Hindlimb muscle (tissue), 1 donor: ENCODE results near the gene HOXC13. TPM values are rescaled to one million over a fixed set of nuclear protein-coding genes. Genes with fewer than 3 reads are reported as not detected.

Experiments used
- DNase-seq: peaks from one replicate; pipeline ENCODE4 v3.0.0-alpha.2; 2013
- polyA plus RNA-seq: library from polyadenylated mRNA; unstranded; fragments of 120-200 nt; gene quantifications from one replicate; pipeline ENCODE4 v1.2.1, GENCODE V29; 2013; ENCODE audit not compliant: insufficient read length

HOXC13 gene
- polyA plus RNA-seq, 1 donor, result 0.10 TPM

DNA sequence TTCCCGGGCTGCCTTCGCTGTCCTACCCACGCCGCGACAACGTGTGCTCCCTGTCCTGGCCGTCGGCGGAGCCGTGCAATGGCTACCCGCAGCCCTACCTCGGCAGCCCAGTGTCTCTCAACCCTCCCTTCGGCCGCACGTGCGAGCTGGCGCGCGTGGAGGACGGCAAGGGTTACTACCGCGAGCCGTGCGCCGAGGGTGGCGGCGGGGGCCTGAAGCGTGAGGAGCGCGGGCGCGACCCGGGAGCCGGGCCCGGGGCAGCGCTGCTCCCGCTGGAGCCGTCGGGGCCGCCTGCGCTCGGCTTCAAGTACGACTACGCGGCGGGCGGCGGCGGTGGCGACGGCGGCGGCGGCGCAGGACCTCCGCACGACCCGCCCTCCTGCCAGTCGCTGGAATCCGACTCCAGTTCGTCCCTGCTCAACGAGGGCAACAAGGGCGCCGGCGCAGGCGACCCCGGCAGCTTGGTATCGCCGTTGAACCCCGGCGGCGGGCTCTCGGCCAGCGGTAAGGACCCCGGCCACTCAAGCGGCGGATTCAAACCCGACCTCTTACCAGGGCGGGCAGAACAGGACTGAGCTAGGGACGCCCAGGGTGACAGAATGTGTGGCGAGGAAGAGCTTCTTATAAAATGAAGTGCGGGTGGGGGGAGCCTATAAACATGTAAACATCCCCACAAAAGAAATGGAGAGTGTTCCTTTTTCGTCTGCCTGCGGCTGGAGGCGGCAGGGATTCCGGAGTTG lies 16.6 kb downstream of the HOXC13 start:
- DNase-seq, result no peak

DNA sequence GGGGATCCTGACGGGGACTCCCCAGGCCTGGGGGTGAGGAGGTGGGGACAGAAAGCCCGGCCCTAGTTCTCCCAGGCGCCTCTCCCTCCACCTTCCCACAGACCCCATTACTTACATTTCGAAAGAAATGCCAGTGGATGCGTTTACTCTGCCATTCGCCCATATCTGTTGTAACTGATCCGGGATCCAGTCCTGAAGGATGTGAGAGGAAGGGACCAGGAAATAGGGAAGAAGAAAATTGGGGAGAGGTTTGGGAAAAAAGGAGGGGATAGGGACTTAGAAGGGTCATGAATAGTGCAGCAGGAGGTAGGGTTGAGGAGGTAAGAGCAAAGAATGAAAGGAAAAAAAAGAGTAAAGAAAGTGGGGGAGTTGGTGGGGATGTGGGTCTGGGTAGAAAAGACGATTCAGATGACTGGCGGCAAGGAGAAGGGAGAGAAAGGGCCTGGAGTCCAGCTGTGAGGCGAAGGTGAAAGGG lies 17.2 kb downstream of the HOXC13 start:
- DNase-seq, result no peak

DNA sequence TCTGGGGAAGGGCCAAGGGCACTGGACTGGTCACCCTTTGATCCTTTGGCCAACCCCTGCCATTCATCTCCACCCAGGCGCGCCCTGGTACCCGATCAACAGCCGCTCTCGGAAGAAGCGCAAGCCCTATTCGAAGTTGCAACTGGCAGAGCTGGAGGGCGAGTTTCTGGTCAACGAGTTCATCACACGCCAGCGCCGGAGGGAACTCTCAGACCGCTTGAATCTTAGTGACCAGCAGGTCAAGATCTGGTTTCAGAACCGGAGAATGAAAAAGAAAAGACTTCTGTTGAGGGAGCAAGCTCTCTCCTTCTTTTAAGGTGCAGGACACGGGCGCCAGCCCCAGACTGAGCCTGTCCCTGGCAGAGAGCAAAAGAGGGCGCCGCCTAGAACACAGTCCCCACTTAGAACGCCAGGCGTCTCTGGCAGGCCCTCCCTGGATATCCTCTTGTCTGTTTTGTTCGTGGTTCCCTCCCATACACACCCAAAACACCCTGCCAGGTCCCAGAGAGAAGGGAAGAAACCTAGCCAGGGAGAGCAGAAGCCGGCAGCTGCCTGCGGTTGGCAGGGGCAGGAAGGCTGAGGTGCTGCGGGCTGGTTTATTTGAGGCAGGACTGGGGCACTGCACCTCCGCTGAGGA lies 17.7 kb downstream of the HOXC13 start:
- no peak for DNase-seq

DNA sequence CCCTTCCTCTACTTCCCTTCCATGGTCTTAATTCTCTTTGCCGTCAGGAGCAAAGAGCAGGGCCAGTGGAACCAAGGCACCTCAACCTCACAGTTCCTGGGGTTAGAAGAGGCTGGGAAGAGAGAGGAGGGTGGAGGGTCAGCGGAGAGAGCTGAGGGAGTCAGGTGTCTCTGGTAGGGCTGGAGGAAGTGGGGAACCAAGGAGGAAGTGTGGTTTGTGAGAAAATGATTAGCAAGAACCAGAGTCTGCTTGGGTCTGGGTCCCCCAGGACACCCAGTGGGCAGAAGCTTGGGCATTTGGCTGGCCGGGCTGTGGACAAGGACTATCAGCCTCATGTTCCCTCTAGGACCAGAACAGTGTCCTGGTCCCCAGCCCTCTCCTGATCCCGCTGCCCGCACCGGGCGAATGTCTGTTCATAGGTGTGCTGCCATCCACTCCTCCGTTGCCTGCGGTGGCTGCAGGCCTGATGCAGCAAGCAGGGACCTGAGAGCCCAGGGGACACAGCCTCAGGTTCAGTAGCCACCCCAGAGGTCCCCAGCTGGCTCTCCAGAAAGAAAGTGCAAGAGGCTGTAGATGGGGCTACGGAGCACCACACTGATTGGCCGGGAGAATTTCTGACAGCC lies 18.4 kb downstream of the HOXC13 start:
- DNase-seq, result no peak

DNA sequence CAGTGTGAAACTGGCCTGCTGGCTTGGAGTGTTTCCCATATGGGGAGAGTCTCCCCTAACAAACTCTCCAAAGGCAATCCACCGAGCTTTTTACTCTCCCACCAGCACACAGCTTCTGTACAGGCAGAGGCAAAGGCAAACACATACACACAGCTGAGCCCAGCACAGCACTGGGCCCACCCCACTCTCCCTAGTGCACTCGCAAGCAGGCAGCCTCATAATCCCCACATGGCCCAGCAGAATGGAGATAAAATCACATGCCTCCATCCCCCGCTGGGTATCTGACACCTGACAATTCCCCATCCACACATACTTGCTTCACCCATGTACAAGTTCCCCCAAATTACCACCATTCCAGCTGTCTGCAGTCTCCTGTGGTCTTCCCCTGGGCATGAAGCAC lies 19.5 kb downstream of the HOXC13 start:
- DNase-seq, result no peak

DNA sequence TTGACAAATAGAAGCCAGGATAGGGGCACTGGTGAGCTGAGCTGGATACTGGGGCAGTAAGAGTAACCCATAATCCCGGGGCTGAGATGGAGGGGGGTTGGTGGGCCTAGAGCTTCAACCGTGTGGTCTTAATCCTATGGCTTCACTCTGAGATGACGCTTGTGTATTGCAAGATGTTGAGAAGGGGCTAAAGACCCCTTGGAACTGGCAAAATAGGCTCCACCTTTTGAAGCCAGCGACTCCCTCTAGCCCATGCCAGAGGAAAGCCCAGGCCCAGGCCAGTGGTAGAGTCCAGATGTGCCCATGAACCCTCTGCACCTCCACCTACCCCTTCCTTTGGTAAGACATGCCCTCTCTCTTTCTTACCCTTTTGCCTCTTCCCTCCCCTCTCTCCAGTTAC lies 20.7 kb downstream of the HOXC13 start:
- no peak for DNase-seq

DNA sequence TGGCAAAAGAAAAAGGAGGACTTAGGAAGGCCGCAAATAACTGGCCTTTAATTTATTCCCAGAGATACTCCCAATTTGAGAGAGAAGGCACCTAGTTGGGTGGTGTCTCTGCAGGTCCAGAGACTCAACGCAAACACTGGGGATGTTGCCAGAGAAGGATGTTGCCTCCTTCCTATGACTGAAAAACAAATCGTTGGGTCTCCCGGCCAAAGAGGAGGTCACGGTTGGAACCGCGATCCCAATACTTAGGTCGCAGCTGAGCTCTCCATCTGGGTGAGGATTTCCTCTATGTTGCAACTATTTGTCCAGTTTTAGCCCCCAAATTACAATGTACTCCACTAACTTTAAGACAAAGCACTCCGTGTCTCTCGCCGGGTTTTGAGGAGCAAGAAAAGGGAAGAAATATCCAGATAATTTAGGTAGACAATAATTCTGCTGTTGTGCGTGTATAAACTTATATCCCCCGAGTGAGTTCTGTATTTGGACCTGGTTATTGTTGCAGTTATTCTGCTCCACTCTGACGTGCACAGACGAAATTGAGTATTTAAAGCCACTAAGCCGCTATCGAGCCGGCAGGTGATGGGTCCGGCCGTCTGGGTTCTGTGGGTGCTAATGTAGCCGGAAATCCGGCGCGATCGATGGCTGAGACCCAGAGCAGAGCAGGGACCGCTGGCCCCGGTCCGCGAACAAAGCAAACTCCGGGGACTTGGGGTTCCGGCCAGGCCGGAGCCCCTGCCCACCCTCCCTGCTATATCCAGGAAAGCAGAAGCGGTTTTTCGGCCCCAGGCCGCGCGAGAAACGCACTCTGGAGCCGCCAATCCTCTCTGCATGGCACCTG lies 21.8 kb downstream of the HOXC13 start:
- no peak for DNase-seq

DNA sequence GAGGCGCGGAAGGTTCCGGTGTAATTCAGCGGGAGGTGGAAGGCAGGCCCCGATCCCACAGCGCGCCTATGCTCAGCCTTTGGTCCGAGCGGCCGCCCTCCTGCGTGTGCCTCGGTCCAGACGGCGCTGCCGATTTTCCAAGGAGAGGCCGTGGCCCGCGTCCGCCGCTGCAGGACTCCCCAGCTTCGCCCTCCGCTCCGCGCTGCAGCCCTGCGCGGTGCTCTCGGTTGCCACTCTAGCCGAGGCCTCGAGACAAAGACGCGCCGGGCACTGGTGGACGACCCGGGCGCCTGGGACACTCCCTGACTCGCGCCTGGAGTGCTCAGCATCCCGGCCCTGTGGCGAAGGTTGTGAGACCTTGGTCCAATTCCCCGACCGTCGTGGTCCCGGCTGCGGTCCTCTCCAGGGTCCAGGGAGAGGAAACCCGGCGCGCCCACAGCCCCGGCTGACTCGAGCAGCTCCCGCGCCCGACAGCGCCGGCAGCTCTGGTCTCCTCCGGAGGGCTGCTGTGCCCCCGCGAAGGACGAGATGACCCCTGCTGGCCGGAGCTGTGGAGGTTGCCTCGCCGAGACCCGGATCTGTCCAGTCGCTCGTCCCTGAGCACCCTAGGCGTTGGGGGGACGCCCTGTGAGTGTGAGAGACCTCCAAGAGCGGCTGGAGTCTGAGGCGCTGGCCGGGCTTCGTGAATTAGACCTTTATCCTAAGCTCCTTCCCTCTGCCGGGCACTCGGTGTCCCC lies 22.6 kb downstream of the HOXC13 start:
- DNase-seq, result no peak

DNA sequence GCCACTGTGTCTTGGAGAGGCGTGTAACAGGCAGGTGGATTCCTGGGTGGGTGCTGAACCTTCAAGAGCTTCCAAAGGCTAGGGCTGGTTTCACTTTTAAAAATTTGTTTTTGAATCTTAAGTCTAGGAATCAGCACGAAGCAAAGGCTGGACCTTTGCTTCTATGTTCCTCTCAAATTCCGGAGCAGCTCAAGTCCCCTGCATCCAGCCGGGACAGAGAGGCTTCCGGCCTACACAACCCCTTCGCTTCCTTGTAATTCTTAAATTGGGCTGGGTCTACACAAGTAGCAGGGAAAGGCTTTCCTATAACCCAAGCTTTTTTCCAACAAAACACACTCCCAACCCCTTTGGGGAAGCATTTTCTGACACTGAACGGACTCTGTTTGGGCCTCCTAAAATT lies 24.4 kb downstream of the HOXC13 start:
- no peak for DNase-seq

DNA sequence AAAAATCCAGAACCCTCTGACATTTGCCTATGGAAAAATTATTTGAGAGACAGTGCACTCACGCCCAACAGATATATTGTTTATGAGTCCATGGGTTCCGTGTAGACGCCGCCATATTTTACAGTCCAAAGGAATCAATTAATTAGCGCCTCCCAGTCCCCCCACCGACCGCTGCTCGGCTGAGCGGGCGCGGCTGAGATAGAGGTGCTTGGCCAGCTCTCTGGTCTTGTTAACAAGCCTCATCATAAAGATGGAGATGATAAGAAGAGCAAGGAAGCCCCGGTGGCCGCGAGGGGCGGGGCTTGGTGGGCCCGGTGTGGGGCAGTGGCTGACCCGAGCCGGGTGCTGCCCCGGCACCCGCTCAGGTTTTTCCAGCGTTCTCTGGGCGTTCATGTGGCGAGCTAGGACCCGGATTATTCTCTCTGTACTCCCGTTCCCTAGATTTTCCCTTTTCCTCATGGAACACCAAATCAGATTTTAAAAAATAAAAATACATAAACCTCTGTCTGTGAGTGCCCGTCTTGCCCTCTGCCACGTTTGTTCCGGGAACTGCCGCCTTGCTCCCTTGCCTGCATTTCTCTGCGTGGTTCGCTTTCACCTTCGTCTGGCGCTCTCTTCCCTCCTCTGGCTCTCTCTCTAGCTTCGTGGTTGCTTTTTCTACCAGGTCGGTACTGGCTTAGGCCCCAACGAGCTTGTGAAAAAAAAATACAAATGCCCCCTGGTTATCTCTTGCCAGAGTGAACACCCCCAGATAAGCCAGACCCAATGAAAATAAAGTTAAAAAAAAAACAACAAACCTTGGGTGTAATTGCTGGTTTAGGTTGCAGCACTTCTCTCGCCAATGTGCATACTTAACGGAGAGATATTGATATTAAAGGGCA lies 25.0 kb downstream of the HOXC13 start:
- DNase-seq, result no peak

DNA sequence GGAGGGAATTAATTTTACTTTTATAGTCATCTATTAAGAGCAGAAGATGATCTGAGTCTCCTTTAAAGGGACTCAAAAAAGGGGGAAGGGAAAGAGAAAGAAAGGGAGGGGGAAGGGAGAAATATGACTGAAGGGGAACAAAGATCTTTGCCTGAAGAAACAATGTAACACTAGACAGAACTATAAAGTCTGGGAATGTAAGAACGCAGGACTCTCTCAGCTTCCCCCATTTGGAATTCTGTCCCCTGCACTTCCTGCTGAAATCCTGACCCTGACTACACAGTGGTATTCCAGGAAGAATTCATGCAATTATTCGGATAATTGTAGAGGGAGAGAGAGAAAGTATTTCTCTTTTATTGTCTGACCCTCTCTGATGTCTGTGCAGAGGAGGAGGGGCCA lies 25.7 kb downstream of the HOXC13 start:
- DNase-seq, result no peak

DNA sequence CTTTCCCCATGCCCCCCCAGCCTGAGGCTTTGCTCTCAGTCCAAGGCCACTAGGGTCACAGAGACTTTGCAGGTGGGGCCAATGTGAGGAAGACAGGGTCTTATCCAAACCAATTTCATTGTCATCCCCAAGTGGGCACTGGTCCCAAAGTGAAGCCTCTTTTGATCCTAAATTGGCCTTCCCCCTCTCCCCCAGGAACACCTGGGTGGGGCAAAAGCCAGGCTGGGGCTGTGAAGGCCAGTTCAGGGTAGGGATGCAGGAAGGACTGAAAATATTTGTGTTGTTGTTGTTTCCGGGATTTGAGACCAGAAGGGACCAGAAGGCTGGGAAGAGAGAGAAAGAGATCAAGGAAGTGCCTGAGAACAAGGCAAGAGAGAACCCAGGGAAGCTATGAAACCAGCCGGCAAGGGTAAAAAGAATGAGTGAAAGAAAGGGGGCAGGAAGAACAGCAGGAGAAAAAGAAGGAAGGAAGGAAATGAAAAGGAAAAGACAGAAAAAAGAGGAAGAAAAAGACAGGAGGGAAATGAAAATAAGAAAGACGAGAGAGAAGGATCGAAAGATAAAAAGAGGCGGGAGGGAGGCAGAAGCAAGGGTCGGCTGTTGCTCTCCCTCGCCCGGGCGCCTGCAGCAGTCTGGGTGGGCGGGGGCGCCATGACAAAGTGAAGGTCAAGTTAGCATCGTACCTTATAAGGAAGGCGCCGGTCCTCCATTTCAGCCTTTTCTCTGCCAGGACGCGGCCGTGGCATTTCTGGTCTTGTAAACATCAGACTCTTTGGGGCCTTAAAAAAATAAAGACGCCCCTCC lies 26.9 kb downstream of the HOXC13 start:
- peak; percentile 83 for DNase-seq

DNA sequence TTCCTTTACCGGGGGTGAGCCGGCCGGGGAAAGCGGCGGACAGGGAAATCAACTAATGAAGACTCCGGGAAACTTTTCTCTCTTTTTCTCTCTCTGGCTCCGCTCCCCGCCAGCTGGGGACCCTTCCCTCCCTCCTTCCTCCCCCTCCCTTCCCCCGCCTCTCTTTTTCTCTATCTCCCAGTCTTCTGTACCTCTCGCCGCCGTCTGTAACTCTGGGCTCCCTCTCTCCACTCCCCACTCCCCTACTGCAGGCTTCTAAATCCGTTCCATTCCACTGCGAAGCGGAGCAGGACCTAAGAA lies 27.4 kb downstream of the HOXC13 start:
- no peak for DNase-seq

DNA sequence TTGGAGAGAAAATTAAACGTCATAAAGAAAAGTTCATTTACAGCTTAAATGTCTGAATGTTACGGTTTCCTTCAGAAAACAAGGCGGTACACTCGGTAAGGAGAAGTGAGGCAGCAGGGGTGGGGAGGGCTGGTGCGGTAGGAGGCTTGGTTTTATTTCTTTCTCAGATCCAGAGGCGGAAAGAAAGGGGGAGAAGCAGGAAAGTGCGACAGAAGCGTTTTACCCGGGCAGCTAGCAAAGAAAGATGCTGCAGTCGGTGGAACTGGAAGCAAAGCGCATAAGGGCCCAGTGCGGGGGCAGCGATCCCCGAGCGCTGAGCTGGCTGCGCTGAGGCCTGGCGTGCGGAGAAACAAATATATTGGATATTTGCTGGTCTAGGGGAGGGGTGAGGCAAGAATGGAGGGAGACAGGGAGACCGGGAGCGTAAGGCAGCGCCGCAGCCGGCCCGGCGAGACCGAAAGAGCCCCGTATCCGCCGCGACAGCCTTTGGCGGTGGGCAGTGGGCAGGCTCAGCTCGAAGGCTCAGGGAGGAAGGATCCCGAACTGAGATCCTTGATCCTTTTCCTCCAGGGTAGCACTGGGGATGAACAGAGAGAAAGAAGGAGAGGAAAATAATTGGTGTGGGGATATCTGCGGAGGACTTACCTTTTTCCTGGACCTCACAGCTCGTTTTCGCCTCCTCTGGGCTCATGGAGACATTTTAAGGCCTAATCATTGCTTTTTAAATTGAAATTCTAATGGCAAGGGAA lies 27.9 kb downstream of the HOXC13 start:
- DNase-seq, result no peak

DNA sequence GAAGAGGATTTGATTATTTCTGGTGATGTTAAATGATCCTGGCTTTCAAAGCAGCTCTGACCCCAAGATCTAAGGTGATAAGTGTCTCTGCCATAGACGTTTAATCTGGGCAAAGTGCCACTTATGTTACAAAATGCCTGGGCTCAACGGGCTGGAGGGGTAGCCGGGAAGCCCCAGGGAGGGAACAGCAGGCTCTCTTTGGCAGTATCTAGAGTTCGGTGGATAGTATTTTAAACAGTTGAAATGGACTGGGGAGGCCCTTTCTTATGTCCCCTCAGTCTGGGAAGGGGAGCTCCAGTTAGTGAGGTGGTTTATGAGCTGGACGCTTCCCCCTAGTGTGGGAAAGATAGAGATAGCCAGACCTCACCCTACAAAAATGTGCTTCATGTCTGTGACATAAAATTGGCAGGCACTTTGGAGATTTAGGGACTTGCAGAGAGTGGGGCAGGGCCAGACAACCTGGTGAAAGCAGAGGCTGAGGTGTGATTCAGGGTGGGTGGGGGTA lies 28.8 kb downstream of the HOXC13 start:
- DNase-seq, result no peak

DNA sequence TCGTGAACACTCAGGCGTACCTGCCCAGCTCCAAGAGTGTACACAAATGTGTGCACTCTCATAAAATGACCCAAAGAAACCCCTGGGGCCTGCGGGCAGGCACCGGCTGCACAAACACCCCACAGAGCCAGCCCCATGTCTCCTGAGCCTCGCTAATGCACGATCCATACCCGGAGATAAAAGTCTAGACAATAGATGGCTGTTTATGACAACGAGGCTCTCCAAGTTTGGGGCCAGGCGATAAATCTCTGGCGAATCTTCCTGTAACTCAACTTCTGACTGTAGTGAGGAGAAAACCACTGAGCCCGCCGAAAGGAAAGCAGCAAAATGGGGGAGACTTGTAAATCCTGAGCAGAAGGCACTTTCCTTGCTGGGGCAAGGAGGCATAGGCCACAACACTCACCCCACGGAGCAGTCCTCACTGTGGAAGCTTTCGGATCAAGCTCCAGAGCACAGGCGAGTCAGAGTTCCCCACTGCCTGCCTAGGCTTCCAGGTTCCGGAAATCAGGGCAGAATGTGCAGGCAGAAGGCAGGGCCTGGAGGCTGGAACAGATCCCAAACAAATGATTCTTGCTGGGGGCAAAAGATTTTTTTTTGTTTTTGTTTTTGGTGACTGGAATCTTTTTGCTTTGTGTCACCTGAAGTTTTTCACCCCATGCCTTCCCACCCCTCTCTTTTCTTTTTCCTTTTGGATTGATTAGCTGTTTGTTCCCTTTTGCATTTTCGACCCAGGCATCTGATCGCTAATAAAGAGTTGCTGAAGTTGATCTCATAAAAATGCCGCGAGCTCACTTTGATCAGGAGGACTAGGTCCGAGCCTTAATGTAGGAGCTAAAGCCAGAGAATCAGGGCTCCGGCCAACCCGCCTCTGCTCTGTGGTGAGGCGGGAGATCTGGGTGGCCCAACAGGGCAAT lies 29.8 kb downstream of the HOXC13 start:
- no peak for DNase-seq

DNA sequence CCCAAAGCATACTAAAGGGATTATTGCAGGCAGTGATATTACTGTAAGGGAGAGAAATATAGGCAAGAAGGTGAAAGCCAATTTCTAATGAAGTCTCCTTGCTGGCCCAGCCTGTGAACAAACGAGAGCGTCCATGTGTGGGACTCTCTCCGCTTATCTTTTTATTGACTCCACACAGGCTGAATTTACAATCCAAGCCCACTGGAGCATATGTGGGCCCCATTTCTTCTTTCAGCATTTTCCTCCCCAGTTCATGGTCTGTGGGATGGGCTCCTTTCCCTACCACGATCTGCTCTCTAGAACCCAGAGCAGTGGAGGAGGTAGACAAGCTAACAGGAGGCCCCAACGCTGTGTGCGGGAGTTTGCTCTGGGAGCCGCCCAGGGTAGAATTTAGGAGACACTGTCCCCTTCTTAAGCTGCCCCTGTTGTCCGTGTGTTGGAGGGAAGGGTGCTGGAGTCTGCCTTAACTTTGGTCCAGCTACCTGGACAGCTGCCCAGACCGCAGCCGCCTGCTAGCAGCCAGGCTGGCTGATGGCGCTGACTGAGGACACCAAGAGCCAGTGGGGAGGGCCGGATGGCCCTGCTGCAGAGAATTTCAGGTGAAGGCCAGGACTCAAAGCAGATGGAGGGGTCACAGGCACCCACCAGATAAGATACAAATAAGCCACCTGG lies 31.1 kb downstream of the HOXC13 start:
- no peak for DNase-seq

DNA sequence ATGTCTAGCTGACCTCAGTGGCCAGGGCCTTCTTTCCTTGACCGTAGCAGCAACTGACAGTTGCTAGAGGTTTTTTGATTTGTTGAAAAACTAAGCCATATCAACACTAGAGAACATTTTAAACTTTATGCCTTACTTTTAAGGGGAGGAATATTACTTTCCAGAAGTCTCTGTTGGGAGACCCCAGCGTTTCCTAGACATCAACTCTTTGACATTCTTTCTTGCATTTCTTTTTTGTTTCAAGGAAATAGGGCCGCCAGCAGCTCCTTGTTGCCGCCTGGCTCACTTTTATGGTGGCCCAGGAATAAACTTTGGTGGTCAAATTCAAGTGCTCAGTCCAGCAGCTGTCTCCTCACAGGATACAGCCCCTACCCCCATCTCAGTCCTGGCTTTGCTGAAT lies 31.8 kb downstream of the HOXC13 start:
- no peak for DNase-seq
